Epithelial cell of esophagus (primary cell): ENCODE data around the gene RNF44.

Source experiments
- DNase-seq: peaks from one replicate; pipeline ENCODE4 v3.0.0; 2010; ENCODE audit warnings: low read depth
- H3K4me3 ChIP-seq: 2 replicates; pipeline ENCODE4 v1.5.1; 2011; ENCODE audit warnings: mild to moderate bottlenecking, low read length, control low read depth
- TF ChIP-seq, protein P1 (sequence below): IDR thresholded peaks from 2 replicates; pipeline ENCODE4 v1.5.1; 2011; ENCODE audit warnings: low read depth, mild to moderate bottlenecking, low read length, control low read depth, inconsistent platforms; ENCODE audit not compliant: insufficient read depth; ENCODE audit errors: missing control alignments

Gene RNF44

DNA sequence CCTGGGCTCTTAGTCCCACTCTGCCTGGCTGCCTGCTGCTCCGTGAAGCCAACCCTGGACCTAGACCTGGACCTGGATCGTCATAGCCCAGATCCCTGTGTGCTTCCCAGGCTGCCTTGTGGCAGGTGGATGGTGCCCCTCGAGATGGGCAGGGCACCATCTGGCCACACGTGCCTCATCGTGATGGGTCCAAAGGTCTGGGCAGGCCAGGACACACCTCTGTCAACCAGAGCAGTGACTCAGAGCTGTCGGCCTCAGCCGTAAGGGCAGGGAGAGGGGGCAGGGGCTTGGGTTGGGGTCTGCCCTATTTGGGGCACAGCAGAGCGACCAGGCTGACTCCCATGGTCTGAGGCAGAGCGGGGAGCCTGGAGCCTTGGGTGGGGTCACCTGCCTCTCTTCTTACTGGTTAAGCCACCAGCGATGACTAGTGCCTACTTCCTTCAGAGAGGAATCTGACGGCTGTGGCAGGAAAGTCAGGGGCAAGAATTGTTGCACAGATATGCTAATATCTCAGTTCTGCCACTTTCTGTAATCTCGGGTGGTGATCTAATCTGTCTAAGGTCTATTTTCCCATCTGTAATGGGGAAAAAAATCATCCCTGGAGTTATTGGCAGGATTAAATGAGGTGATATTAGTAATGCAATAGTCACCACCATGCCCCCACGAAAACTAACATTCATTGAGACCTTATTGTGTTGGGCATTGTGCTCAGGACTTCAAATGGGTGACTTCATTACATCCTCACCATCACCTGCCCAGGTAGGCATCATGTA is 8.7 kb upstream of the RNF44 start:
- TF ChIP-seq, protein P1, sequence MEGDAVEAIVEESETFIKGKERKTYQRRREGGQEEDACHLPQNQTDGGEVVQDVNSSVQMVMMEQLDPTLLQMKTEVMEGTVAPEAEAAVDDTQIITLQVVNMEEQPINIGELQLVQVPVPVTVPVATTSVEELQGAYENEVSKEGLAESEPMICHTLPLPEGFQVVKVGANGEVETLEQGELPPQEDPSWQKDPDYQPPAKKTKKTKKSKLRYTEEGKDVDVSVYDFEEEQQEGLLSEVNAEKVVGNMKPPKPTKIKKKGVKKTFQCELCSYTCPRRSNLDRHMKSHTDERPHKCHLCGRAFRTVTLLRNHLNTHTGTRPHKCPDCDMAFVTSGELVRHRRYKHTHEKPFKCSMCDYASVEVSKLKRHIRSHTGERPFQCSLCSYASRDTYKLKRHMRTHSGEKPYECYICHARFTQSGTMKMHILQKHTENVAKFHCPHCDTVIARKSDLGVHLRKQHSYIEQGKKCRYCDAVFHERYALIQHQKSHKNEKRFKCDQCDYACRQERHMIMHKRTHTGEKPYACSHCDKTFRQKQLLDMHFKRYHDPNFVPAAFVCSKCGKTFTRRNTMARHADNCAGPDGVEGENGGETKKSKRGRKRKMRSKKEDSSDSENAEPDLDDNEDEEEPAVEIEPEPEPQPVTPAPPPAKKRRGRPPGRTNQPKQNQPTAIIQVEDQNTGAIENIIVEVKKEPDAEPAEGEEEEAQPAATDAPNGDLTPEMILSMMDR, result no peak
- no peak overlapping the region for H3K4me3 ChIP-seq
- DNase-seq, result peak; percentile 75

DNA sequence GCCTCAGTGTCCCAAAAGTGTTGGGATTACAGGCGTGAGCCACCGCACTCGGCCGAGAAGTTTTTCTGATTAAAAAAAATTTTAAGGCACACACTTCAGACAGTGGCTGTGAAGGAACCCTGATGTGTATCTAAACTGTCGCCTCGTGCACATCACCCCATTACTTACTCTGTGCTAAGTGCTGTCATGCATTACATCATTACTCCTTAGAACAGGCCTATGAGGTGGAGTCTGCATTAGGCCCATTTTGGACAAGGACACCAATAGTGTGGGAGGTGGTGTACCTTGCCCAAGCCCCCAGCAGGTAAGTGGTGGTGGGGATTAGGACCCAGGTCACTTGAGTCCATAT is 8.2 kb upstream of the RNF44 start:
- H3K4me3 ChIP-seq, result no peak overlapping the region

DNA sequence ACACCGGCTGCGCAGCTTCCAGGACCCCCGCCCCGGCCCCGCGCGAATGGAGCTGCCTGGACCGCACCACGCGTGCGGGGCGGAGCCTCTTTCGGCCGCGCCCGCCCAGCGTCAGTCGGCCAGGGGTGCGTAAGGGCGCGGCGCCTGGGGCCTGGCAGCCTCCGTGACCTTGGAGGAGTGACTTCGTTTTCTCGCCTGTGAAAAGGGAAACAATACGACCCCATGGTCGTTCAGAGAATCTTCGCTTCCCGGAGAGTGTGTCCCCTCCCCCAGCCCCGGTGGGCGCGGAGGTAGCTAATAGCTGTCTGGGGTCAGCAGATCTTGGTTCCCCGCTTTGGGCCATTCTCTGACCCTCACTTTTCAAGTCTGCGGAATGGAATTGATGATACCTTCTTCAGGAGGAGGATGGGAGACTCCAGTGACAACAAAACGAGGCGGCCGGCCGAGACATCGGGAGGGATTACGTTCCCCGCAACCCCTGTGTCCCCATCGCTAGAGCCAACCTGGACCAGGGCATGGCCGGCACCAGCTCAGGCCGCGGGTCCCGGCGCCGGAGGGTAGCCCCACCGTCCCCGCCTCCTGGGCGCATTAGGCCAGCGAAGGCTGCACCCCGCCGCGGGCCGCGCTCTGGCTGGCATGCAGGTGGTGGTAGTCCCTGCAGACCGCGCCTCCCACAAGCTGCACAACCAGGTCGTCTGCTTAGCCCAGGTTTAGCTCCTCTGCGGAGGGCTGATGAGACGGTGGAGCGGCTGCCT is 6.4 kb upstream of the RNF44 start:
- peak overlapping the region; percentile 62 for H3K4me3 ChIP-seq
- peak; percentile 77 for DNase-seq

More for the DNA sequence above, 8.2 kb upstream of the RNF44 start:
- DNase-seq, result no peak
- TF ChIP-seq, protein P1, result no peak

DNA sequence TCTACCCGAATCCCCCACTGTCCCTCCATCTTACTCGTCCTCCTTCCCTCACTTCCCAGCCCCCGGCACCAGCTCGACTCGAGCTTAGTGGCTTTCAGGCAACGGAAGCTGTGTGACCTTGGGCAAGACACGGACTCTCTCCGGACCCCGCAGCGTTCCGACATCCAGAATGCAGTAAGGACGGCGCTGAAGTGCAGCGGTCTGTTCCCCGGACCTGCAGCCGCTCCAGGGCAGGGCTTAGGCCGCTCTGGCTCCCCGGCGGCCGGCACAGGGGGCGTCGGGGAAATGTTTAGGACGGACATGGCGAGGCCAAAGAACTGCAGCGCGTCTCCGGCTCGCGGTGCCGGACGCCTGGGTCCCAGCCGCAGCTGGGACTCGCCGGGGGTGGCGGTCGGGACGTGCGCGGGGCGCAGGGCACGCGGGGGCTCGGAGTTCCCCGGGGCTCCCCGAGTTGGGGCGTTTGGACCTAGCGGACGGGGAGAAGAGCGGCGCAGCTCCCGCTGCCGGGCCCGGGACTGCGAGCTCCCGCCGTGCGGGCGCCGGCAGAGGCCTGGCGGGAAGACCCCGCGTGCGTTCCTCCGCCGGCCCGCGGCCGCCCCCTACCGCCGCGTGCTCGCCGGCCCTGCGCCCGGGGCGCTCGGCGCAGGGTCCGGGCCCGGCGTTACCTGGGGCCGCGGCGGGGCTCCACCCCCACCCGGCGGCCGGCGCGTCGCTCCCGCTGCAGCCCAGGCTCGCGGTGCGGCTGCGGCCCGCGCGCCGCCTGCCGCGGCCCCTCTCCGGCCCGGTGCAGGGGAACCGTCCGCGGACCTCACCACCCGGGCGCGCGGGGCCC is 5.6 kb upstream of the RNF44 start:
- no peak for DNase-seq
- peak overlapping the region; percentile 64 for H3K4me3 ChIP-seq
- TF ChIP-seq, protein P1, result no peak

More for the DNA sequence above, 6.4 kb upstream of the RNF44 start:
- TF ChIP-seq, protein P1, result no peak

DNA sequence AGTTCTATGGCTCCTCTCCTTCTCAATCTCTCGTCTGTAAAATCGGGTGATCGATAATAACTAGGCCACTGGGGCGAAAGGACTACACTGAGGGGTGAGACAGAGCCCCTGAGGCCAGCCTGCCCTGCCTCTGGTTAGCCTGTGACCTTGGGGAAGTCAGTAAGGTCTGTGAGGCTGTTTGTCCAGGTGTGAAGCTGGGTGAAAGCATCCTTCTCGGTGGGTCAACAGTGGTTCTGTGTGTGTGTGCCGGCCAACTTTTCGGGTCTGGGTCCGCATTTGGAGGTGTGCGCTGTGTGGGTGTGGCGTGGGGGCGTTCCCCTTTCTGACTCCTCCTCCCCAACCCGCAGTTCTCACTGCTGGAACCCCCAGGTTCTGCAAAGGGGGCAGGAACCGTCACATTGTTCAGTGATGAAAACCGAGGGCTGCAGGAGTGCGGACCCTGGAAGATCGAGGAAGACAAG is 5.0 kb upstream of the RNF44 start:
- H3K4me3 ChIP-seq, result peak overlapping the region; percentile 64
- no peak for DNase-seq
- TF ChIP-seq, protein P1, result no peak

DNA sequence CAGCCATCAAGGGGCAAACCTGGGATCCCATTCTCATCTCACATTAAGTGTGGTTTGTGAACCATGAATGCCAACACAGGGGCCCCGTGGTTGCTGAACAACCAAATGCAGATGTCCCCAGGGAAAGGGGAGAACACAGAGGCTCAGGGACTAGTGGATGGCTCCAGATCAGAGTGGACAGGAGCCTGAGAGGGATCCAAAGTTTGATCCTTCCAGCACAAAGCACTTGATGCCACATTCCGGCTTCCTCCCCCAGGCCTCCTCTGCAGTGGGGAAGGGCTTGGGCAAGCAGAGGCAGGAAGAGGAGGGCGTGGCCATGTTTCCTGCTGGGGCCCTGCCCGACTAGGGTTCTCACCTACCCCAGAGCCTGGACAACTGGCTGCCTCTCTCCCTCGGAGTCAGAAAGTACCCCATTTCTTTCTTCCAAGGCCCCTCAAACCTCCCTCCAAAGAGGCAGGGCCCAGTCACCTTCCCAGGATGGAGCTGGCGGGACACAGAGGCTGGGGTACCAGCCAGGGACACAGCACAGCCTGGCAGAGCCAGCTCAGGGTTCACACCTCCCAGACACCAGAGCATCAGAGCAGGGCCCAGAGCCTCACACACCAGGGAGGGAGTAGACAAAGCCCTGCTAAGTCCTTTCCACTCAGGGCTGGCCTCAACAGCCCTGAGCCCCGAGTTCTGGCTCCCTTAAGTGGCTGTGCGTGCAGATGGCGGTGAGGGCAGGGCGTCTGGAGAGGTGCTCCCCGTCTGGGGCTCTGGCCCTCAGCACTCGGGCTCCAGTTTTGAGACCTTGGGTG is 4.3 kb upstream of the RNF44 start:
- H3K4me3 ChIP-seq, result peak overlapping the region; percentile 64
- DNase-seq, result peak; percentile 86

More for the DNA sequence above, 4.3 kb upstream of the RNF44 start:
- TF ChIP-seq, protein P1, result no peak
